Kidney (tissue), 14 donors: ENCODE data around the gene SLC45A1. TPM values are rescaled to one million over a fixed set of nuclear protein-coding genes. Genes with fewer than 3 reads are reported as not detected.

Experiments
- DNase-seq, 5 donors: peaks; one replicate each; pipeline ENCODE4 v3.0.0-alpha.2; 2013 to 2020
- FAIRE-seq: peaks from 2 replicates; lab custom pipeline; 2012; peaks lifted over from hg19 to GRCh38; lab: Jason Lieb, UNC
- H3K27ac ChIP-seq, 2 donors: one replicate each; pipeline ENCODE4 v1.7.0; 2013; ENCODE audit warnings: low read depth in 2 of 2, low read length in 2 of 2, inconsistent platforms in 1 of 2
- H3K27me3 ChIP-seq: one replicate; pipeline ENCODE4 v1.7.1; 2013; ENCODE audit warnings: low read length, inconsistent platforms; ENCODE audit not compliant: control insufficient read depth, insufficient read depth
- H3K36me3 ChIP-seq, 3 donors: one replicate each; pipeline versions ENCODE4 v1.7.0 to v1.7.1; 2013; ENCODE audit warnings: low read length in 3 of 3, control low read depth in 1 of 3, inconsistent platforms in 1 of 3; ENCODE audit not compliant: insufficient read depth in 3 of 3, control insufficient read depth in 2 of 3
- H3K4me1 ChIP-seq, 3 donors: one replicate each; pipeline versions ENCODE4 v1.7.0 to v1.7.1; 2013; ENCODE audit warnings: low read length in 3 of 3, inconsistent platforms in 1 of 3, low read depth in 1 of 3; ENCODE audit not compliant: control insufficient read depth in 2 of 3, insufficient read depth in 2 of 3
- H3K4me3 ChIP-seq, 3 donors: one replicate each; pipeline versions ENCODE4 v1.7.0 to v1.8.1; 2013; ENCODE audit warnings: low read length in 3 of 3, control low read depth in 1 of 3, inconsistent platforms in 1 of 3
- H3K9ac ChIP-seq, 3 donors: one replicate each; pipeline versions ENCODE4 v1.7.0 to v1.7.1; 2013; ENCODE audit warnings: low read length in 3 of 3, control low read depth in 1 of 3, inconsistent platforms in 1 of 3
- H3K9me3 ChIP-seq, 3 donors: one replicate each; pipeline versions ENCODE4 v1.7.0 to v1.7.1; 2013; ENCODE audit warnings: low read length in 3 of 3, control low read depth in 1 of 3, inconsistent platforms in 1 of 3; ENCODE audit not compliant: control insufficient read depth in 2 of 3, insufficient read depth in 1 of 3
- intact Hi-C: fragments of 100-400 bp; cut with DNase I; formaldehyde crosslinking; loops from one replicate; pipeline ENCODE4 v1.11.1; 2022
- polyA plus RNA-seq: library from polyadenylated mRNA; stranded (reverse); fragments of 350-450 nt; fragmentation: Illumina TruSeq; extraction: RNeasy Lipid Tissue Mini Kit (QIAGEN cat#74804); gene quantifications from one replicate; pipeline ENCODE4 v1.2.3, GENCODE V29; 2014; ENCODE audit warnings: low read depth, low replicate concordance; ENCODE audit not compliant: insufficient read depth
- total RNA-seq: library from RNA; stranded (reverse); fragmentation: NEBNext Ultra II Directional; extraction: Animal tissue kit (Norgen Biotek cat#: 25700); gene quantifications from one replicate; pipeline ENCODE4 v1.2.1, GENCODE V29; 2021
- TF ChIP-seq, protein P1 (sequence below): IDR thresholded peaks from 3 replicates; pipeline ENCODE4 v1.5.1; 2012; ENCODE audit warnings: mild to moderate bottlenecking, moderate library complexity, borderline replicate concordance; ENCODE audit not compliant: insufficient read depth; ENCODE audit errors: extremely low read depth
- donor health status: control.
- donor health status: control.
- donor health status: control.
- donor health status: control.
- donor health status: control.
- donor health status: DM: yes; HTN: yes; CAD: no.
- donor health status: Normal renal cell carcinoma (clear cell type).

The SLC45A1 gene
- total and polyA plus RNA-seq, 2 donors from 2014 or later, result 1.8 to 9.2 TPM

DNA sequence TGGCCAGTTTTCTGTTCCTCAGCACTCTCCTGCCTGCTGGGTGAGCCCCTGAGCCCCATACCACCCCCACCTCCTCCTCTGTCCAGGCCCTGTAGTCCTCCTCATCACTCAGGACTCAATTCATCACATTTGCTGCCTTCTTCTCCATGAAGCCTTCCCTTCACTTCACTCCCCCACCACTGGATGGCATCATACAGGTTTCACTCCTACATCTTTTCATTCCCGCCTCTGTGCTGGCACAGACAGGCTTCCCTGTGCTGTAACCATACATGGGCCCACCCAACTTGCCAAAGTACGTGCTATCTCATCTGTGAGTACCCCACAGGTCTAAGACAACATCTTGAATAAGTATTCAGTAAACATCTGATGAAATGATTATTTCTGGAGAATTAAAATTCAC is 56.9 kb downstream of the SLC45A1 start:
- H3K9ac ChIP-seq, result peak overlapping the region in 1 of 3 donors; percentile 20
- no peaks in the 10 kb centered on the region for H3K27me3 ChIP-seq
- FAIRE-seq, result no peak
- H3K4me1 ChIP-seq, result peaks cover 10 to 68% (median 62%) of the 10 kb centered on the region in 3 donors
- peak overlapping the region in 1 of 2 donors; percentile 86 for H3K27ac ChIP-seq
- intact Hi-C loops, result no loop called here
- peak in 1 of 5 donors; percentile 29 for DNase-seq
- TF ChIP-seq, protein P1, sequence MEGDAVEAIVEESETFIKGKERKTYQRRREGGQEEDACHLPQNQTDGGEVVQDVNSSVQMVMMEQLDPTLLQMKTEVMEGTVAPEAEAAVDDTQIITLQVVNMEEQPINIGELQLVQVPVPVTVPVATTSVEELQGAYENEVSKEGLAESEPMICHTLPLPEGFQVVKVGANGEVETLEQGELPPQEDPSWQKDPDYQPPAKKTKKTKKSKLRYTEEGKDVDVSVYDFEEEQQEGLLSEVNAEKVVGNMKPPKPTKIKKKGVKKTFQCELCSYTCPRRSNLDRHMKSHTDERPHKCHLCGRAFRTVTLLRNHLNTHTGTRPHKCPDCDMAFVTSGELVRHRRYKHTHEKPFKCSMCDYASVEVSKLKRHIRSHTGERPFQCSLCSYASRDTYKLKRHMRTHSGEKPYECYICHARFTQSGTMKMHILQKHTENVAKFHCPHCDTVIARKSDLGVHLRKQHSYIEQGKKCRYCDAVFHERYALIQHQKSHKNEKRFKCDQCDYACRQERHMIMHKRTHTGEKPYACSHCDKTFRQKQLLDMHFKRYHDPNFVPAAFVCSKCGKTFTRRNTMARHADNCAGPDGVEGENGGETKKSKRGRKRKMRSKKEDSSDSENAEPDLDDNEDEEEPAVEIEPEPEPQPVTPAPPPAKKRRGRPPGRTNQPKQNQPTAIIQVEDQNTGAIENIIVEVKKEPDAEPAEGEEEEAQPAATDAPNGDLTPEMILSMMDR, result peak; percentile 15
- H3K4me3 ChIP-seq, result peak overlapping the region in 1 of 3 donors; percentile 4
- H3K36me3 ChIP-seq, result peaks cover 0 to 9% (median 0%) of the 10 kb centered on the region in 3 donors
- H3K9me3 ChIP-seq, result no peaks in the 10 kb centered on the region

DNA sequence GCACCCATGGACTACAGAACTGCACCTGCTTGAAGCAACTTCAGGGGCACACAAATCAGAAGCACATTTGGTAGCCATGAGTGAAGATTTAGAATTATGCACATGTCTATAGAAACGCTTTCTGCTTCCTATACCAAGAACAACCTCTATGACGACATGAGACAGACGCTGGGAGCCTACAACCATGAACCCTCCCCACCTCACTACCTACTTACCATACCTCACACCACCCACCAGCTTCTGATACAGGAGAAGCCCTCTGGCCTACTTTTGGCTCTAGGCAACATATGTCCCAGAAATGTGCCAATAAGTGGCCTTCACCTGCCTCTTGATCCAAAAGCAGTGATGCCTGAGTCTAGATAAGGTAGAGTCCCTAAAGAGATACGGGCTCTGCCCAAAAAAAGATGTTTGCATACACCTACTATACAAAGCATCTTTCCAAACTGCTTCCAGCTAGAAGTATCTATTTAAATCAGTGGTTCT is 58.5 kb downstream of the SLC45A1 start:
- TF ChIP-seq, protein P1, result no peak
- no peaks in the 10 kb centered on the region for H3K27me3 ChIP-seq
- H3K27ac ChIP-seq, result peak overlapping the region in 1 of 2 donors; percentile 1
- H3K9me3 ChIP-seq, result no peaks in the 10 kb centered on the region
- peaks cover 0 to 9% (median 0%) of the 10 kb centered on the region in 3 donors for H3K36me3 ChIP-seq
- H3K9ac ChIP-seq, result no peak overlapping the region
- no peak overlapping the region for H3K4me3 ChIP-seq
- peaks cover 7 to 64% (median 58%) of the 10 kb centered on the region in 3 donors for H3K4me1 ChIP-seq
- FAIRE-seq (no peak), DNase-seq (no peak)
- intact Hi-C loops, result no loop called here

DNA sequence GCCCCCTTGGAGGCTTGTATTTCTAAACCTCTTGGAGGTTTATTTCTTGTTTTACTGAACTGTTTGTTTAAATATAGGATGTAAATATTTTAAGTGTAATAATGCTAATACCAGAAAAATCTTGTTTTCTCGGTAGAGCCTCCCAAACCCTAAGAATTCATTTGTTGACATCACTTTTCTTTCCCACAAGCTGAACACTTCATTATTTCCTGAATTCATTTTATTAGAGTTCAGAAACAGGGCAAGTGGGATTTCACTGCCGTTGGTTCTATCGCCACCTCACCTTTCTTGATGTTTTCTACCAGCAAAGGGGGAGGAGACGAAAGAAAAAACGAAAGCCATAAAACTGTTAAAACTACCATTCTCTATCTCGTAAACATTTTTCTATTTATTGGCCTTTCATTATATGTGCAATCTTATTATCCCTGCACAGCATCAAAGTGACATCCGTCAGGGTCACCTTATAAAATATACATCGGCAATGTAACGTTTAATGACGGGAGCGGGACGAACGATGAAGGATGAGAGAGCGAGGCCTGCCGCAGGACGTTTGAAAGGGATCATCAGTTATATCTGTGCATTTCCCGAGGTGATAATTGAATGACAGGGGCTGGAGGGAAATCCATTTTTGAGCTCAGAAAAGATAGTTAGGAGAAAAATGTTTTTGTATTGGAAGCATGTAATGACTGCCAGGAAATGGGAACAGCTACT is 59.5 kb downstream of the SLC45A1 start:
- H3K27ac ChIP-seq, result no peak overlapping the region

More for the DNA sequence above, 59.5 kb downstream of the SLC45A1 start:
- no peaks in the 10 kb centered on the region for H3K9me3 ChIP-seq
- FAIRE-seq, result no peak
- H3K4me3 ChIP-seq, result no peak overlapping the region
- no peak for DNase-seq
- H3K36me3 ChIP-seq, result peaks cover 0 to 9% (median 0%) of the 10 kb centered on the region in 3 donors
- H3K27me3 ChIP-seq, result no peaks in the 10 kb centered on the region
- intact Hi-C loops, result no loop called here
- H3K9ac ChIP-seq, result no peak overlapping the region
- H3K4me1 ChIP-seq, result peaks cover 15 to 63% (median 54%) of the 10 kb centered on the region in 3 donors
- TF ChIP-seq, protein P1, result no peak
